Measurements from ENCODE around the gene ARHGEF39. TPM values are rescaled to one million over a fixed set of nuclear protein-coding genes. Genes with fewer than 3 reads are reported as not detected.

The ARHGEF39 gene
- total RNA-seq, 3 donors from 2014 or later: 0.59 to 1.6 (median 0.80) TPM

- DNase-seq (ENCODE audit: low spot score in 2 of 2): no peak
- Histone ChIP-seq H3K27ac (no peak overlapping the region), H3K9me3 (no peaks in the 10 kb centered on the region), H3K36me3 (peaks cover 9% of the 10 kb centered on the region), H3K27me3 (no peaks in the 10 kb centered on the region), H3K4me1 (peaks cover 2 to 5% of the 10 kb centered on the region in 2 donors), H3K4me3 (no peak overlapping the region)
- intact Hi-C loops (cut with DNase I; ENCODE audit: low total_unique reads): no loop called here
- TF ChIP-seq POLR2A (IDR thresholded peaks at IDR 0.05) (no peak), CTCF (IDR thresholded peaks at IDR 0.05) (peak; percentile 33 to 49 (median 36)), POLR2AphosphoS5 (IDR thresholded peaks at IDR 0.05) (no peak)
Measured at GRCh38 chr9:35611230-35611797, 53.7 kb downstream of the ARHGEF39 start.

GRCh38 chr9:35609820-35610163 is 55.2 kb downstream of the ARHGEF39 start:
- Histone ChIP-seq H3K27ac (peak overlapping the region in 1 of 2 donors; percentile 12), H3K27me3 (no peaks in the 10 kb centered on the region), H3K9me3 (no peaks in the 10 kb centered on the region), H3K36me3 (peaks cover 9% of the 10 kb centered on the region), H3K4me1 (peaks cover 5 to 10% of the 10 kb centered on the region in 2 donors), H3K4me3 (no peak overlapping the region)
- DNase-seq (ENCODE audit: low spot score in 2 of 2): no peak
- intact Hi-C loops (cut with DNase I; ENCODE audit: low total_unique reads): loop anchor here (5.0 kb wide), 1 partner anchor 43 kb away; the partner anchor contains the start of gene SIT1
- TF ChIP-seq CTCF (IDR thresholded peaks at IDR 0.05): no peak
- no peak for TF ChIP-seq POLR2A (IDR thresholded peaks at IDR 0.05)
- TF ChIP-seq POLR2AphosphoS5 (IDR thresholded peaks at IDR 0.05): no peak

Other genes with a start within 250 kb of the ARHGEF39 start
- 10 to 100 TPM; 17.0 to 17.1 (median 17.1) TPM for gene RUSC2, start 175.1 kb downstream of the ARHGEF39 start, total RNA-seq
- gene TESK1, start 59.9 kb downstream of the ARHGEF39 start, total RNA-seq: 10 to 100 TPM; 26.5 to 50.4 (median 33.8) TPM
- 1 to 10 TPM; 3.6 to 6.4 (median 5.1) TPM for gene CD72, start 46.8 kb downstream of the ARHGEF39 start, total RNA-seq
- gene SIT1, start 14.3 kb downstream of the ARHGEF39 start, total RNA-seq: 1 to 10 TPM; 1.2 to 3.2 (median 1.3) TPM
- 1,000 to 10,000 TPM; 1,664 to 2,064 (median 2,058) TPM for gene RMRP, start 7.2 kb downstream of the ARHGEF39 start, total RNA-seq
- 100 to 1,000 TPM in 1 of 3 donors, 10 to 100 TPM in 2; 18.3 to 102 (median 35.4) TPM for gene CCDC107, start 6.9 kb downstream of the ARHGEF39 start, total RNA-seq
- 1 to 10 TPM in 1 of 3 donors, under 1 TPM in 1, not detected in 1; 0.16 to 5.0 TPM for gene CA9, start 8.7 kb upstream of the ARHGEF39 start, total RNA-seq
- 100 to 1,000 TPM; 143 to 402 (median 258) TPM for gene TPM2, start 24.7 kb upstream of the ARHGEF39 start, total RNA-seq
- 100 to 1,000 TPM; 163 to 497 (median 215) TPM for gene TLN1, start 67.0 kb upstream of the ARHGEF39 start, total RNA-seq
- 10 to 100 TPM; 46.4 to 49.9 (median 47.2) TPM for gene CREB3, start 67.5 kb upstream of the ARHGEF39 start, total RNA-seq
- gene GBA2, start 84.0 kb upstream of the ARHGEF39 start, total RNA-seq: 10 to 100 TPM; 44.5 to 63.8 (median 57.0) TPM
- gene RGP1, start 84.1 kb upstream of the ARHGEF39 start, total RNA-seq: 10 to 100 TPM; 16.7 to 20.1 (median 17.4) TPM
- not detected for gene MSMP, start 89.1 kb upstream of the ARHGEF39 start, total RNA-seq
- 10 to 100 TPM; 10.2 to 34.2 (median 14.7) TPM for gene NPR2, start 126.4 kb upstream of the ARHGEF39 start, total RNA-seq
- 1 to 10 TPM; 1.1 to 2.2 (median 1.3) TPM for gene SPAG8, start 147.1 kb upstream of the ARHGEF39 start, total RNA-seq
- 10 to 100 TPM; 25.0 to 55.7 (median 32.1) TPM for gene HINT2, start 149.8 kb upstream of the ARHGEF39 start, total RNA-seq
- gene FAM221B, start 163.5 kb upstream of the ARHGEF39 start, total RNA-seq: under 1 TPM in 1 of 3 donors, not detected in 2; 0.15 TPM
- 1 to 10 TPM; 4.9 to 7.9 (median 6.7) TPM for gene TMEM8B, start 164.0 kb upstream of the ARHGEF39 start, total RNA-seq
- gene OR13J1, start 205.2 kb upstream of the ARHGEF39 start, total RNA-seq: not detected
- gene HRCT1, start 241.0 kb upstream of the ARHGEF39 start, total RNA-seq: 10 to 100 TPM in 2 of 3 donors, 1 to 10 TPM in 1; 3.4 to 16.0 (median 12.8) TPM
- 10 to 100 TPM in 1 of 3 donors, 1 to 10 TPM in 2; 4.8 to 13.4 (median 8.6) TPM for gene SPAAR, start 244.3 kb upstream of the ARHGEF39 start, total RNA-seq

All from breast epithelium (tissue), 4 donors.